Heart left ventricle (tissue), 16 donors: ENCODE measurements around the gene EEF1A1. TPM values are rescaled to one million over a fixed set of nuclear protein-coding genes. Genes with fewer than 3 reads are reported as not detected.

Source experiments
- ATAC-seq, 4 donors: fragments of 200-7000 bp; cut with Tn5 transposase; one replicate each; pipeline ENCODE4 v1.9.1; 2020 to 2022; ENCODE audit warnings: moderate library complexity in 4 of 4, mild to moderate bottlenecking in 3 of 4, moderate number of reproducible peaks in 1 of 4
- DNase-seq, 5 donors: peaks; one replicate each; pipeline ENCODE4 v3.0.0-alpha.2; 2020
- H3K27ac ChIP-seq, 12 donors: fragments of 200-600 bp; sonication (generic) in 4 of 12; one replicate each; pipeline versions ENCODE4 v1.5.0 to v1.8.0; 2016 to 2022; ENCODE audit warnings: mild to moderate bottlenecking in 2 of 12
- H3K27me3 ChIP-seq, 9 donors: fragments of 200-600 bp; sonication (generic) in 2 of 9; one replicate each; pipeline versions ENCODE4 v1.5.1 to v1.8.0; 2016 to 2022; ENCODE audit warnings: mild to moderate bottlenecking in 3 of 9
- H3K36me3 ChIP-seq, 9 donors: fragments of 200-600 bp; sonication (generic) in 2 of 9; one replicate each; pipeline versions ENCODE4 v1.5.0 to v1.8.0; 2018 to 2022; ENCODE audit warnings: mild to moderate bottlenecking in 2 of 9
- H3K4me1 ChIP-seq, 12 donors: fragments of 200-600 bp; sonication (generic) in 4 of 12; one replicate each; pipeline versions ENCODE4 v1.5.0 to v1.8.0; 2016 to 2022; ENCODE audit warnings: mild to moderate bottlenecking in 3 of 12
- H3K4me3 ChIP-seq, 12 donors: fragments of 200-600 bp; sonication (generic) in 4 of 12; one replicate each; pipeline versions ENCODE4 v1.5.0 to v1.8.0; 2017 to 2022; ENCODE audit warnings: mild to moderate bottlenecking in 9 of 12, moderate library complexity in 4 of 12
- H3K9me3 ChIP-seq, 12 donors: fragments of 200-600 bp; sonication (generic) in 4 of 12; one replicate each; pipeline versions ENCODE4 v1.5.0 to v1.8.0; 2016 to 2022; ENCODE audit warnings: mild to moderate bottlenecking in 1 of 12
- CTCF ChIP-seq, 12 donors: fragments of 200-600 bp; sonication (generic) in 4 of 12; IDR thresholded peaks; one replicate each; pipeline versions ENCODE4 v1.5.0 to v1.8.0; 2018 to 2022; ENCODE audit warnings: antibody characterized with exemption in 12 of 12, mild to moderate bottlenecking in 5 of 12
- POLR2A ChIP-seq, 2 donors: fragments of 450-650 bp; IDR thresholded peaks; one replicate each; pipeline ENCODE4 v1.6.1; 2017; ENCODE audit warnings: antibody characterized with exemption in 2 of 2, mild to moderate bottlenecking in 2 of 2, moderate library complexity in 2 of 2
- WGBS, 4 donors: extraction: QIAGEN DNeasy Blood & Tissue Kit in 2 of 4; methylation state at CpG; one replicate each; pipeline versions ENCODE4 v1.1.5 to v1.1.7; 2013 to 2018; 5-methylcytosine and 5-hydroxymethylcytosine counted together
- intact Hi-C, 10 donors: fragments of 100-400 bp; cut with DNase I; formaldehyde crosslinking; loops; one replicate each; pipeline versions ENCODE4 v1.11.1 to v1.14.2; 2022
- polyA plus RNA-seq, 2 donors: library from polyadenylated mRNA; stranded (reverse); fragments of 200-250 nt; gene quantifications; one replicate each; pipeline ENCODE4 v1.2.3, GENCODE V29; 2013
- total RNA-seq, 9 donors: library from RNA; depleted of rRNA in 2 of 9; stranded (reverse); fragments of >200 nt in 2 of 9; fragmentation: NEBNext Ultra II Directional in 3 of 9; extraction: Animal tissue kit (Norgen Biotek cat#: 25700) in 3 of 9; gene quantifications; one replicate each; pipeline versions ENCODE4 v1.1.0 to v1.2.4, GENCODE V29; 2016 to 2023
- donor health status: ischemic (EF 13 %, LVEDD 7.1; RV severe dilation, severe dysfunction).
- donor health status: healthy with polysubstance abuse.
- donor health status: DM: no; HTN: yes; CAD: no.
- donor health status: DM: no; HTN: no; CAD: no.
- donor health status: ischemic (EF 25% LVEDD 6.9; RV normal size, moderate dysfunction).
- donor health status: ischemic (EF 25% LVEDD 5.7; RV mildly dilated, moderate dysfunction).
- donor health status: healthy.
- donor health status: DM: yes; HTN: yes; CAD: no.
- donor health status: ischemic (EF 35%, LVEDD 5.7; RV mildly dilated, moderate dysfunction).
- donor health status: nonischemic (EF 11% LVEDD 7.7; RV severe dilation, severe dysfunction).
- donor health status: DM: yes; HTN: yes; CAD: no.
- donor health status: PGD.
- donor health status: ischemic (EF 29% LVEDD 5.4; RV normal size, mild dysfunction).
- donor health status: nonischemic (EF 23%, LVEDD 6.1; RV moderate dilation, normal function).

Gene EEF1A1
- total and polyA plus RNA-seq, 11 donors: 743 to 4,205 (median 1,528) TPM

- peaks cover 0 to 11% (median 0%) of the 10 kb centered on the region in 12 donors for H3K9me3 ChIP-seq
- H3K27ac ChIP-seq: no peak overlapping the region
- no peaks in the 10 kb centered on the region for H3K27me3 ChIP-seq
- DNase-seq (no peak), ATAC-seq (no peak)
- peaks cover 0 to 92% (median 83%) of the 10 kb centered on the region in 9 donors for H3K36me3 ChIP-seq
- no peaks in the 10 kb centered on the region for H3K4me1 ChIP-seq
- intact Hi-C loops: no loop called here
- TF ChIP-seq CTCF (IDR thresholded peaks at IDR 0.05) (no peak), POLR2A (IDR thresholded peaks at IDR 0.05) (no peak)
- no peak overlapping the region for H3K4me3 ChIP-seq
These were observed 29.5 kb downstream of the EEF1A1 start for GRCh38 chr6:73491377-73491776.

- Histone ChIP-seq H3K36me3 (peaks cover 0 to 95% (median 86%) of the 10 kb centered on the region in 9 donors), H3K4me3 (no peak overlapping the region), H3K27ac (no peak overlapping the region), H3K4me1 (no peaks in the 10 kb centered on the region), H3K27me3 (no peaks in the 10 kb centered on the region), H3K9me3 (peaks cover 0 to 11% (median 0%) of the 10 kb centered on the region in 12 donors)
- intact Hi-C loops: no loop called here
- 88 to 99% (median 97%) methylated on average over 7 of the region's 7 CpGs for WGBS, 4 donors
- DNase-seq (no peak), ATAC-seq (no peak)
- TF ChIP-seq POLR2A (IDR thresholded peaks at IDR 0.05) (no peak), CTCF (IDR thresholded peaks at IDR 0.05) (no peak)
These were observed 33.4 kb downstream of the EEF1A1 start for GRCh38 chr6:73487473-73487872.

GRCh38 chr6:73484438-73484837, 36.4 kb downstream of the EEF1A1 start:
- no peak for TF ChIP-seq POLR2A (IDR thresholded peaks at IDR 0.05)
- TF ChIP-seq CTCF (IDR thresholded peaks at IDR 0.05): no peak
- Histone ChIP-seq H3K4me3 (no peak overlapping the region), H3K27me3 (no peaks in the 10 kb centered on the region), H3K27ac (no peak overlapping the region), H3K9me3 (peaks cover 0 to 1% (median 0%) of the 10 kb centered on the region in 12 donors), H3K4me1 (no peaks in the 10 kb centered on the region), H3K36me3 (peaks cover 0 to 100% (median 100%) of the 10 kb centered on the region in 9 donors)
- DNase-seq (no peak), ATAC-seq (no peak)
- WGBS, 4 donors: 92 to 100% (median 95%) methylated on average over 2 of the region's 2 CpGs
- intact Hi-C loops: no loop called here

- no peak for ATAC-seq
- WGBS, 4 donors: 81 to 93% (median 89%) methylated on average over 12 of the region's 12 CpGs
- Histone ChIP-seq H3K9me3 (no peaks in the 10 kb centered on the region), H3K27me3 (no peaks in the 10 kb centered on the region), H3K4me3 (no peak overlapping the region), H3K4me1 (no peaks in the 10 kb centered on the region), H3K36me3 (peaks cover 0 to 100% (median 97%) of the 10 kb centered on the region in 9 donors), H3K27ac (no peak overlapping the region)
- intact Hi-C loops: no loop called here
- DNase-seq: no peak
- TF ChIP-seq POLR2A (IDR thresholded peaks at IDR 0.05) (no peak), CTCF (IDR thresholded peaks at IDR 0.05) (no peak)
These were observed 38.9 kb downstream of the EEF1A1 start for GRCh38 chr6:73481969-73482368.
